Activated T-helper 1 cell treated with Interleukin-2 at 50 U/mL for 16 hours (primary cell): Measurements from ENCODE around the gene DMP1.

Experiments
- DNase-seq: peaks from one replicate; pipeline ENCODE4 v3.0.0-alpha.2; 2020; ENCODE audit warnings: low read depth

Gene DMP1

GRCh38 chr4:87649980-87650379 lies at the start of gene DMP1:
TSS of gene DMP1 (plus strand) at chr4:87650280. CDS start at chr4:87656493, 6,213 bp downstream.
- DNase-seq = no peak

- no peak for DNase-seq
Observed at GRCh38 chr4:87601361-87601760, 48.7 kb upstream of the DMP1 start.

GRCh38 chr4:87608229-87608628 lies 41.9 kb upstream of the DMP1 start, which contains the start of gene DSPP:
TSS of gene DSPP (plus strand) at chr4:87608529. CDS start at chr4:87610909, 2,380 bp downstream.
- no peak for DNase-seq

- DNase-seq = no peak
Observed at GRCh38 chr4:87614292-87614890, 35.7 kb upstream of the DMP1 start.

GRCh38 chr4:87616268-87616667 lies 33.8 kb upstream of the DMP1 start:
- no peak for DNase-seq

GRCh38 chr4:87620086-87620485 lies 30.0 kb upstream of the DMP1 start:
- DNase-seq = no peak

GRCh38 chr4:87620491-87620890 lies 29.6 kb upstream of the DMP1 start:
- DNase-seq = no peak

GRCh38 chr4:87622303-87622702 lies 27.8 kb upstream of the DMP1 start:
- no peak for DNase-seq

GRCh38 chr4:87624698-87625097 lies 25.4 kb upstream of the DMP1 start:
- DNase-seq = no peak

GRCh38 chr4:87631668-87632067 lies 18.4 kb upstream of the DMP1 start:
- no peak for DNase-seq

GRCh38 chr4:87632469-87632868 lies 17.6 kb upstream of the DMP1 start:
- no peak for DNase-seq

- DNase-seq = no peak
Observed at GRCh38 chr4:87633243-87633642, 16.8 kb upstream of the DMP1 start.

- no peak for DNase-seq
Observed at GRCh38 chr4:87644286-87644685, 5.8 kb upstream of the DMP1 start.

- no peak for DNase-seq
Observed at GRCh38 chr4:87650938-87651337, 858 bp downstream of the DMP1 start.

- DNase-seq = no peak
Observed at GRCh38 chr4:87651941-87652340, 1.9 kb downstream of the DMP1 start.

- DNase-seq = no peak
Observed at GRCh38 chr4:87654487-87655044, 4.5 kb downstream of the DMP1 start.

GRCh38 chr4:87657525-87657924 lies 7.4 kb downstream of the DMP1 start:
- no peak for DNase-seq

- no peak for DNase-seq
Observed at GRCh38 chr4:87659247-87659931, 9.3 kb downstream of the DMP1 start.

GRCh38 chr4:87662871-87663270 lies 12.8 kb downstream of the DMP1 start:
- DNase-seq = no peak

GRCh38 chr4:87669373-87669772 lies 19.3 kb downstream of the DMP1 start:
- no peak for DNase-seq

- DNase-seq = no peak
Observed at GRCh38 chr4:87677731-87678130, 27.7 kb downstream of the DMP1 start.

- no peak for DNase-seq
Observed at GRCh38 chr4:87679449-87680169, 29.5 kb downstream of the DMP1 start.

GRCh38 chr4:87680271-87680670 lies 30.2 kb downstream of the DMP1 start:
- no peak for DNase-seq
